ENCODE data around the gene DGCR6L. TPM values are rescaled to one million over a fixed set of nuclear protein-coding genes. Genes with fewer than 3 reads are reported as not detected.
"Not testable (repeated sequence)": the region's sequence is repeated elsewhere in the genome, so short reads cannot be mapped to it uniquely, and the experiment has no call there.

Gene DGCR6L
- total RNA-seq, 1 experiment from 2014 or later, result 54.1 TPM

- DNase-seq (ENCODE audit: low spot score), result no peak
- in situ Hi-C loops (cut with HindIII; ENCODE audit: low sequenced_read_pairs), result no loop called here
Observed at GRCh38 chr22:20298110-20298802, 21.6 kb downstream of the DGCR6L start.

GRCh38 chr22:20297414-20298109 is 22.3 kb downstream of the DGCR6L start:
- no peak for DNase-seq (ENCODE audit: low spot score)
- in situ Hi-C loops (cut with HindIII; ENCODE audit: low sequenced_read_pairs), result no loop called here

- in situ Hi-C loops (cut with HindIII; ENCODE audit: low sequenced_read_pairs), result no loop called here
- DNase-seq (ENCODE audit: low spot score), result no peak
Observed at GRCh38 chr22:20296598-20296997, 23.3 kb downstream of the DGCR6L start.

- in situ Hi-C loops (cut with HindIII; ENCODE audit: low sequenced_read_pairs), result no loop called here
- no peak for DNase-seq (ENCODE audit: low spot score)
Observed at GRCh38 chr22:20295262-20296064, 24.4 kb downstream of the DGCR6L start.

- in situ Hi-C loops (cut with HindIII; ENCODE audit: low sequenced_read_pairs), result no loop called here
- DNase-seq (ENCODE audit: low spot score), result no peak
Observed at GRCh38 chr22:20292673-20293232, 27.1 kb downstream of the DGCR6L start.

- DNase-seq (ENCODE audit: low spot score), result no peak
- in situ Hi-C loops (cut with HindIII; ENCODE audit: low sequenced_read_pairs), result no loop called here
Observed at GRCh38 chr22:20292108-20292507, 27.8 kb downstream of the DGCR6L start.

GRCh38 chr22:20291604-20292063 is 28.2 kb downstream of the DGCR6L start:
- in situ Hi-C loops (cut with HindIII; ENCODE audit: low sequenced_read_pairs), result no loop called here
- no peak for DNase-seq (ENCODE audit: low spot score)

- no peak for DNase-seq (ENCODE audit: low spot score)
- in situ Hi-C loops (cut with HindIII; ENCODE audit: low sequenced_read_pairs), result no loop called here
Observed at GRCh38 chr22:20291249-20291586, 28.6 kb downstream of the DGCR6L start.

- in situ Hi-C loops (cut with HindIII; ENCODE audit: low sequenced_read_pairs), result no loop called here
- no peak for DNase-seq (ENCODE audit: low spot score)
Observed at GRCh38 chr22:20290578-20291248, 29.1 kb downstream of the DGCR6L start.

GRCh38 chr22:20290045-20290392 is 29.8 kb downstream of the DGCR6L start:
- no peak for DNase-seq (ENCODE audit: low spot score)
- in situ Hi-C loops (cut with HindIII; ENCODE audit: low sequenced_read_pairs), result no loop called here

GRCh38 chr22:20289182-20290044 is 30.4 kb downstream of the DGCR6L start:
- in situ Hi-C loops (cut with HindIII; ENCODE audit: low sequenced_read_pairs); DNase-seq (ENCODE audit: low spot score): not testable (repeated sequence)

- in situ Hi-C loops (cut with HindIII; ENCODE audit: low sequenced_read_pairs); DNase-seq (ENCODE audit: low spot score): not testable (repeated sequence)
Observed at GRCh38 chr22:20286784-20287423, 33.0 kb downstream of the DGCR6L start.

GRCh38 chr22:20286312-20286660 is 33.6 kb downstream of the DGCR6L start:
- DNase-seq (ENCODE audit: low spot score); in situ Hi-C loops (cut with HindIII; ENCODE audit: low sequenced_read_pairs): not testable (repeated sequence)

- in situ Hi-C loops (cut with HindIII; ENCODE audit: low sequenced_read_pairs), result not testable (repeated sequence)
Observed at GRCh38 chr22:20285473-20286311, 34.2 kb downstream of the DGCR6L start.

GRCh38 chr22:20284471-20285086 is 35.3 kb downstream of the DGCR6L start:
- in situ Hi-C loops (cut with HindIII; ENCODE audit: low sequenced_read_pairs), result no loop called here
- no peak for DNase-seq (ENCODE audit: low spot score)

More at GRCh38 chr22:20285473-20286311, 34.2 kb downstream of the DGCR6L start:
- peak; percentile 76 for DNase-seq (ENCODE audit: low spot score)

- DNase-seq (ENCODE audit: low spot score), result no peak
- in situ Hi-C loops (cut with HindIII; ENCODE audit: low sequenced_read_pairs), result no loop called here
Observed at GRCh38 chr22:20283674-20284066, 36.2 kb downstream of the DGCR6L start.
